ENCODE measurements around the gene ECM1.
A peak's percentile ranks its signal among the peaks of the same experiment; 100 is the strongest.

Gene ECM1

DNA sequence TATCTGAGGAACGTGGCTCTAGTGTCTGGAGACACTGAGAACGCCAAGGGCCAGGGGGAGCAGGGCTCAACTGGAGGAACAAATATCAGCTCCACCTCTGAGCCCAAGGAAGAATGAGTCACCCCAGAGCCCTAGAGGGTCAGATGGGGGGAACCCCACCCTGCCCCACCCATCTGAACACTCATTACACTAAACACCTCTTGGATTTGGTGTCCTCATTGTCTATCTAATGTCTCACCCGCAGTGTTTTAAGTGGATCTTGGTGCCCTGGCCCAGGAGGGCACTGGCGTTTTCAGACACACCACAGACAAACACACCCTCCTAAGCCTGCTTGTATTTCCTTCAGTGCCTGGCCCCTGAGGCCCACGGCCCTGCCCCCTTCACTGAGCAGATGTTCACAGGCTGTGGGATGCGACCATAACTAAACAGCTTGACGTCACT is 5.5 kb downstream of the ECM1 start:
- DNase-seq: peak; percentile 46

GRCh38 chr1:150514260-150514659 is 6.4 kb downstream of the ECM1 start:
- no peak for DNase-seq

GRCh38 chr1:150514913-150515327 is 7.0 kb downstream of the ECM1 start:
- no peak for DNase-seq

- DNase-seq: peak; percentile 96
Observed at GRCh38 chr1:150515328-150516049, 7.6 kb downstream of the ECM1 start, which contains the start of gene FALEC. Gene FALEC (plus strand): TSS chr1:150515752.

GRCh38 chr1:150516050-150516591 is 8.2 kb downstream of the ECM1 start:
- DNase-seq: no peak

GRCh38 chr1:150516616-150517015 is 8.7 kb downstream of the ECM1 start:
- DNase-seq: no peak

GRCh38 chr1:150521196-150521968 is 13.5 kb downstream of the ECM1 start:
- DNase-seq: no peak

DNA sequence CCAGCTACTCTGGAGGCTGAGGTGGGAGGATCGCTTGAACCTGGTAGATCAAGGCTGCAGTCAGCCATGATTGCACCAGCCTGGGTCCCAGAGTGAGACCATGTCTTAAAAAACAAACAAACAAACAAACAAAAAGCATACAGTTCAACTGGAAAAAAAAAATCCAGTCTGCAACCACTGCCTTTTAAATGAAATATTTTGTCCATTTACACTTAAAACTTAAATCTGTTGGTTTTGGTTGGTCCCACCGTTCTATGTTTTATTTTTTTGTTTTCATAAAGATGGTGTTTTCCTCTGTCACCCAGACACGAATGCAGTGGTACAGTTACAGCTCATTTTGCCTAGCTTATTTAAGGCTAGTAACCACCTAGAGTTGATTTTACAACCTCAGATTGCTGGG is 17.4 kb downstream of the ECM1 start:
- no peak for DNase-seq

DNA sequence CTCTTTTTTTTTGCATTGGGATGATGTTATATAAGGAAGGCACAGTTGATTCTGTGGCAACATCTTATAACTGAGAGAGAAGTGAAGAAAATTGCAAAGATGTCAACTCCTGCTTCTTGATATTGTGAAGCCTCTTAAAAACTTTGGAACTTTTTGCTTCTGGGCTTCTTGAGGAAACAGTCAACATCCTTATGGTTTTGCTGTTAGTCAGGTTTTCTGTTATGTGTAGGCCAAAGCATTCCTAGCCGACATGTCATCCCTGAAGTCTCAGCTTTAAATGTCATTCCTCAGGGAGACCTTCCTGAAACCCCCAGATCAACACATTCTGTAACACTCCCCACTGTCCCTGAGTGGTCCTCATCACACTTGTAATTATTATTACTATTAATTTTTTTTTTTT is 20.3 kb downstream of the ECM1 start:
- DNase-seq: no peak

DNA sequence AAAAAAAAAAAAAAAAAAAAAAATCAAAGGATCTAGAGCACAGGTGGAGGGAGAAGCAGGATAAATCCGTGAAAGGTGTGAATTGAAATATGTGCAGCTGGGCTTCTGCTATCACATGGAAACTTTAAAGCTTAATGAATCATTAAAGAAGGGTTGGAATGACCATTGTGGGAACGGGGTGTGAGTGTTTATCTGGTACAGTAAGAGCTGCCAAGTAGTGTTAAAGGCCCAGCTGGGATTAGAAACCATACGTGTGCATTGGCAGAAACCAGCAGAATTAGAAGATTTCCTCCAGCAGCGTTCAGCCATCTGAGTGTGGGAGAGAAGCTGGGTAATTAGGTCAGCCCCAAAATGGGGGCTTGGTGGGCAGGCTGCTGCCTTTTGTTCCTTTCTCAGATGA is 21.1 kb downstream of the ECM1 start:
- no peak for DNase-seq

GRCh38 chr1:150530491-150531159 is 22.7 kb downstream of the ECM1 start:
- DNase-seq: no peak

DNA sequence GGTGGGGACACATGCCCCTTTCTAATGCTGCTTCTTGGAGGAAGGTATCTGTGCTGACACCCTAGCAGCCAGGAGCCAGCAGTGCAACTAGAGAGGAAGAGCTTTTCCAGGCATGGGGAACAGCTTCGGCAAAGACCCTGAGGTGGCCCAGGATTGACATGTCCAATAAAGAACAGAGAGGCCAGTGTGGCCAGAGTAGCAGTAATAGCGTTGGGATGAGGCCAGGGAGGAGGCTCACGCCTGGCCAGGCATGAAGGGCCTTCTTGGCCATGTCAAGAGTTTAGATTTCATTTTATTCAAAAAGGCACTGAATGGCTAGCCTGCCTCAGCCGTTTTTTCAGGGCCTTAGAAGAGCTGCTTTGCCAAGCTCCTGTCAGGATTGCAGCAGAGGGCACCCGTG is 25.0 kb downstream of the ECM1 start:
- no peak for DNase-seq

DNA sequence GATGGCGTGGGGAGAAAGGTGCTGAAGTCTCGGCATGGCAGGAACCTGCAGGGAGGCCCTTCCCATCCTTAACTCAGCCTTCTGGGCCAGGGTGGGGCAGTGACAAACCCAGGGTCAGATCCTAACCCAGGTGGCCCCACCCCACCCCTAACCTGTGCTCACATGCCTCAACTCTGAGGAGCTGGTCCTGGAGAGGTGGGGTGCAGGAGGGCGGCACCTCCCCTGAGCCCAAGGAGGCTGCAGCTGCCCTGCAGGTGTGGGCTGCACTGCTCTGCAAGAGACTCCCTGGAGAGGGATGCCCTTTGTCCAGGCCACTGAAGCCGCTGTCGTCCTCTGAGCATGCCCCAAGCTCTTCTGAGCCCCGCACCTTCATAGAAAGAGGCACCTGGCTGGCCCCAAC is 26.1 kb downstream of the ECM1 start:
- DNase-seq: no peak

DNA sequence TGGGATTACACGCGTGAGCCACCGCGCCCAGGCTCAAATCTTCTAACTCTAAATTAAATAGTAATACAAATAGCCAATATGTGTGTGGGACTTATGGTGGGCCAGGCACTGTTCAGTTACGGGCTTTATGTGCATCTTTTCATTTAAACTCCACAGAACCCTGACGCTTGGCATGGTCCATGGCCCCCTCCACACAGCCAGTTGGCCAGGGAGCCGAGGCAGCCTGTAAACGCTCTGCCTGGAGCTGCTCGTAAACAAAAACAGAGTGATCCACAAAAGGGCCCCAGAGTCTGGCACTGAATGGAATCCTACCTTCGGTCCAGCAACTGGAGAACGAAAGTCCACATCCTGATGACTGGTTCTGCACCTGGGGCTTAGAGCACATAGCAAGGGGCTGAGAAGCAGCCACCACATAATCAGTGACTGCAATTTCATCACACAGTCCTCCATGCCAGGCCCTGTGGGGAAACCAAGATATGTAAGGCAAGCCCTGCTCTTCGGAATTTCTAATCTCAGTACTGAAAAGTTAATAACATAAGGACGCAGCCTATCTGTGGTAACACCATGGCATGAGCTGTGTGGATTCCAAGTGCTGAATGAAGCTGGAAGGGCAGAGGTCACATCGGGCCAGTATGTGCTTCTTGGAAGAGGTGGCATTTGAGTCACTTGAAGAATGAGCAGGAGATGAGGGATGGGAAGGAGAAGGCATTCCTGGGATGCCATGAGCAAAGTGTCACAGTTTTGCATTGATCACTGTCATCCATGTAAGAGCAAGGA is 27.8 kb downstream of the ECM1 start:
- DNase-seq: no peak

GRCh38 chr1:150536836-150537731 is 29.2 kb downstream of the ECM1 start:
- DNase-seq: no peak

- no peak for DNase-seq
Observed at GRCh38 chr1:150537732-150538684, 30.1 kb downstream of the ECM1 start.

- no peak for DNase-seq
Observed at GRCh38 chr1:150543500-150544143, 35.7 kb downstream of the ECM1 start.

- no peak for DNase-seq
Observed at GRCh38 chr1:150544204-150544603, 36.3 kb downstream of the ECM1 start.

DNA sequence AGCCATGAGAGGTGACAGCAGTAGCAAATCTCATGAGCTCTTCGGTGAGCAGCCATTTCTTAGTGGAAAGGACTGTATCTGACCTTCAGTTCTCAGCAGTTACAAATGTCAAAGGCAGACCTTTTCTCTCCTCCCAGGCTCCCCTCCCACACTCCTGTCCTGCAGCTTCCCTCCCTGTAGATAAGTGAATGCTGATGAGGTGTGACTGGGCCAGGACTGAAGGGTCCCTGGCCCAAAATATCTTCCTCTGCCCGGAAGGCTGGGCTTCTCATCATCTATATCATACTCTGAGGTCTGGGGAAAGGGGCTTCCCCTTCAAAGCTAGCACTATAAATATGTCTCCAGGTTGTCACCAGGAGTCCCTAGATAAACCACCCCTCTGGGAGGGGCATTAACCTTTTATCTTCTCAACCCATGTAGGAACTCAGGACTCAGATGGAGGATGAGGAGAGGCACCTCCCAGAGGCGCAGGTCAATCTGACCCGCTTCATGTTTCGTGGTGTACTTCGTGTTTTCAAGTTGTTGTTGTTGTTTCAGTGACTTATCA is 37.6 kb downstream of the ECM1 start:
- no peak for DNase-seq

Data from right forelimb (tissue), 1 donor.